IPS DF 4.7 (cell line): ENCODE results near the gene BTBD16.

Source experiments
- DNase-seq: peaks from one replicate; pipeline ENCODE4 v3.0.0-alpha.2; 2013; ENCODE audit warnings: low spot score; ENCODE audit errors: extremely low read depth

The BTBD16 gene

DNA sequence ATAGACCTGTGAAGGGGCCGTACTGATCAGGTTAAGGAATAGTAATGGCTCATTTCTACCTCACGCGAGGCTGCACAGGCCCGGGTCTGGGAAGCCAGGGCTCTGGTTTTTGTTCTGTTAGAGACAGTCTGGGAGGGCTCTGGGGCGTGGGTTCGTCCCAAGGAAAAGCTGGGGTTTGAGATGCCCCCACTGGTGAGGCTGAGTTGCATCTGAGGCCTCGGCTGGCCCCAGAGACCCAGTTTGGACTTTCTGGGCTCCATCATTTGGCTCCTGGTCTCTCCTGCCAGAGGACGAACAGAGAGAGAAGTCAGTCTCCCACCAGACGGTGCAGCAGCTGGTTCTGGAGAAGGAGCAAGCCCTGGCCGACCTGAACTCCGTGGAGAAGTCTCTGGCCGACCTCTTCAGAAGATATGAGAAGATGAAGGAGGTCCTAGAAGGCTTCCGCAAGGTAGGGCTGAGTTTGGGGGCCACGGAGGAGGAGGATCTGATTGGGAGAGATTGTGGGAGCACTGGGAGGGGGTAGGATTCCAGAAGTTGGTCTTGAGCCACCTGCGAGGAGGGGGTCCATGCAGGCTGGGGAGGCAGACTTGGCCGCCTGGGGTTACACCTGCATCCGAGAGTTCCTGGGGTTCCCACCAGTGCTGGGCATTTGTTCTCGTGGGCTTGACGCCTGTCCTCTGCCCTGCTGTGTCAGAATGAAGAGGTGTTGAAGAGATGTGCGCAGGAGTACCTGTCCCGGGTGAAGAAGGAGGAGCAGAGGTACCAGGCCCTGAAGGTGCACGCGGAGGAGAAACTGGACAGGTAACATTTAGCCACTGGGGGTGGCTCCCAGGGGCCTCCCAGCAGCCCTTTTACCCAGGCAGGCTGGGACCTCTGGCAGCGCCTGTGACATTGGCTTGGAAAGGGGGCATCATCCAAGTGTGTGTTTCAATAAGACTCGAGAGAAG lies 22.5 kb upstream of the BTBD16 start:
- DNase-seq = no peak

DNA sequence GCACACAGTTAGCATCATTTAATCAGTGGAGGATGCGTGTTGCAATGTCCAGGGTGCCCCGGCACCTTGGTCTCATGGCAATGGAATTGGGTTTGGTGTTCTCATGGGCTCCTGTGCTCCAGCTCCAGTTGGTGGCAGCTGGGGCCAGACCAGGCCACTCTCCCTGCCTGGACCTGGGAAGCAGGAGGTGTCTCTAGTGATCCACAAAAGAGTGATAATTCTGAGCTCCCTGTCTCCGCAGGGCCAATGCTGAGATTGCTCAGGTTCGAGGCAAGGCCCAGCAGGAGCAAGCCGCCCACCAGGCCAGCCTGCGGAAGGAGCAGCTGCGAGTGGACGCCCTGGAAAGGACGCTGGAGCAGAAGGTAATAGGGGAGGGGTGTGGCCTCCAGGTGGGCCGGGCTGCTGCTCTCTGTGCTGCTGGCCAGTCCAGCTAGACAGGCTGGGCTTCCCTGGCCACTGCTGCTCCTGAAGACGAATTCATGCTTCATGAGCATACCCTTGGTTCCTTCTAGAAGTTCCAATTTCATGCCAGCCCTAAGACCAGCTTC lies 21.7 kb upstream of the BTBD16 start:
- no peak for DNase-seq

- DNase-seq = no peak
Observed at GRCh38 chr10:122249991-122250750, 20.9 kb upstream of the BTBD16 start.

GRCh38 chr10:122251459-122252255 lies 19.4 kb upstream of the BTBD16 start:
- DNase-seq = no peak

DNA sequence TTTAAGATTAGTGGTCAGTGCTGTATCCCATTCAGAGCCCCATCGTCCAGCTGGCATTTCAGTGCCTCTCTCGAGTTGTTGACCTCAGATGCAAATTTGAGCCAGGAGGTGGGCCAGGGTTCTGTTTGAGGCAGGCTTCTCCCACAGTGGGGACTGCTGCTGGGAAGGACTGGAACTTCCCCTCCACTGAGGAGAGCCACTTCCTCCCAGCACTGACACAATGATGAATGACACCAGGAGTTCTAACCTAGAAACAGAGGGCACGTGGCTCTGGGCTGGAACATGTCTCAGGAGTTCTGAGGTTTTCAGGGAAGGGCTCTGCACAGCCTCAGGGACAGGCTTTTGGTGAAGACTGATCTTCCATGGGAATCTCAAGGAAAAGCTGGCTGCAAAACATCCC lies 18.3 kb upstream of the BTBD16 start:
- DNase-seq = no peak

- no peak for DNase-seq
Observed at GRCh38 chr10:122253605-122254004, 17.5 kb upstream of the BTBD16 start.

GRCh38 chr10:122254831-122255230 lies 16.3 kb upstream of the BTBD16 start:
- no peak for DNase-seq

- no peak for DNase-seq
Observed at GRCh38 chr10:122255509-122256301, 15.4 kb upstream of the BTBD16 start.

- no peak for DNase-seq
Observed at GRCh38 chr10:122257041-122257440, 14.1 kb upstream of the BTBD16 start.

- DNase-seq = no peak
Observed at GRCh38 chr10:122258136-122259074, 12.7 kb upstream of the BTBD16 start.

- DNase-seq = no peak
Observed at GRCh38 chr10:122259075-122259466, 12.0 kb upstream of the BTBD16 start.

DNA sequence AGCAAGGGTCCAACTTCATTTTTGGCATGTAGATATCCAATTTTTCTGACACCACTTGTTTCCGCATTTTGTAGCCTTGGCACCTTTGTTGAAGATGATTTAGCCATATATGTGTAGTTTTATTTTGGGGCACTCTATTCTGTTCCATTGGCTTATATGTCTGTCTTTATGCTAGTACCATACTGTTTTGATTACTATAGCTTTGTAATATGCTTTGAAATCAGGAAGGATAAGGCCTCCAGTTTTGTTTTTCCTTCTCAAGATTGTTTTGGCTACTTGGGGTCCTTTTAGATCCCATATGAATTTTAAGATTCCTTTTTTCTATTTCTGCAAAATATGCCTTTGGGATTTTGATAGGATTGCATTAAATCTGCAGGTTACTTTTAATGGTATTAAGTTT lies 9.5 kb upstream of the BTBD16 start:
- no peak for DNase-seq

DNA sequence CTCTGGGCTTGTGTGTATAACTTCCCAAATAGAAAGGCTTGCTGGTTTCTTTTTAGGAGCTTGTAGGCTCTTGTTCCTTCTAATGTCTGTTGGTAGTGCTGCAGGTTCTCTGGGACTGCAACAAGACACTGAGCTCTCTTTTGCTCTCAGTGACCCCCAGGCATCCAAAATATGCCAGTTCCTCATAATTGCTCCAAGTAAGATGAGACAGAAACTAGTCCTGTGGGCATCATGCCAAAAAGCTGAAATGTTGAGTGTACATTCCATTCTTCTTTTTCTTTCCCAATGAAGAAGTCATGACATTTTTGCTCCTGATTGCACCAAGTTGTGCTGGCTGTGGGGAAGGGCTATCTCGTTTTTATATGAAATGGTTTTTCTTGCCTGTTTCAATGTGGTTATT lies 7.1 kb upstream of the BTBD16 start:
- DNase-seq = no peak

- DNase-seq = no peak
Observed at GRCh38 chr10:122264436-122264835, 6.7 kb upstream of the BTBD16 start.

DNA sequence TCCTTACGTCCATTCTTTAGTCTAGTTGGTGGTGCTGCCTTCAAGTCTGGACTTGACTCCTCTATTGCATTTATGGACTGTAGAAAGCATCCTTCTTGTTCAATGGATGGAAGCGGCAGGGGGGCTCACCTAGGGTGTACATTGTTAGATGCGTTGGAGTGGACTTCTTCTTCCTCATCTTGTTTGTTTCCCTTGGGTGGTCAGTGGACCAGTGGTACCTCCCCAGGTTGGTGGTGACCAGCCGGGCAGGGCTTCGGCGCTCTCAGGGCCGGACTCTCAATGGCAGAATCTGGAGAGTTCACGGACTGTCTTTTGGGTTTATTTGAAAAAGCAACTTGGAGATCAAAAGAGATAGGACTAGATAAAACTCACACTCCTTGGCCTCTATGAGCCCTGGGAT lies 6.2 kb upstream of the BTBD16 start:
- DNase-seq = no peak

DNA sequence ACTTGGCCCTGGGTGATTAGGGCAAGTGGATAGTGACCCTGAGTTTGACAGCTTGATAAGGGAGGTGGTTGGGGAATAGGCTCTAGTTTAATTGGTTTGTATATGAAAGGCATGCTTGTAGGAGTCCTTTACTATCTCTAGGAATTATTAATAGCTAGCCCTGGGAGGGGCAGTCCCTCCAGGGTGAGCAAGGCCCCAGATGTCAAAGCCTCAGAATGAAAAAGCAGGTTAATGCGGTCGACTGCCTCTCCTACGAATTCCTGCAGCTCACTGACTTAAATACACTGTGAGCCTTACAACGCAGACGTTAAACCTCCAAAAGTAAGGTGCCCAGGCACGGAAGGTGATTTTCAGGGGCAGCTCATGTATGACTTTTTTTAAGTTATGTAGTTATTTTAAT lies 5.2 kb upstream of the BTBD16 start:
- DNase-seq = no peak

GRCh38 chr10:122267849-122268737 lies 3.0 kb upstream of the BTBD16 start:
- DNase-seq = no peak

DNA sequence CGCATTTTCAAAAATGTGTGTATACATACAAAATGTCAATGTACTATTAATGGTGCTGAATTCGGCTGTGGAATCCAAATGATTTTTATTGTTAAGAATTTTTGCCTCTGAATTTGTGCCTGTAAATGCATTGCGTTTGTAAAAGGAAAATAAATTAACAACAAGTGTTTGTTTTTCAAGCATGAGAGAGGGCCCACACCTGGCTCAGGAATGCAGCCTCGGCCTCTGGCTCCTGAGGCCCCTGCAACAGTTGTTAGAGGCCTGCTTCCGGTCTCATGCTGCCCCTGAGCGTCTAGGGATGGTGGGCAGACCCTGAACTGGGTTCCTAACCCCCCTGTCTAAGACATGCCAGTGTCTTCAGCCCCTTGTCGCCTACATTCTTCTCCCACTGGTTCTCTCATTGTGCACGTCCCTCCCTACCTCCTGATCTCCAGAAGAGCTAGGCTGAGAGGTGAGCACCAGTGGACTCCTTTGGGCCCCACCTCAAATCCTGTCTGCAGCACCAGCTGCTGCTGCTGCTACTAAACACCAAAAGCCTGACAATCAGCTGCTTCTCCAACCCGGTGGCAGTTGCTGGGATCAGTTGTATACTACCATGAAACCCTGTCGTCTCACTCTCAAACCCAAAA lies 1.9 kb upstream of the BTBD16 start:
- no peak for DNase-seq
